ENCODE data around the gene TRIM63.

The TRIM63 gene

DNA sequence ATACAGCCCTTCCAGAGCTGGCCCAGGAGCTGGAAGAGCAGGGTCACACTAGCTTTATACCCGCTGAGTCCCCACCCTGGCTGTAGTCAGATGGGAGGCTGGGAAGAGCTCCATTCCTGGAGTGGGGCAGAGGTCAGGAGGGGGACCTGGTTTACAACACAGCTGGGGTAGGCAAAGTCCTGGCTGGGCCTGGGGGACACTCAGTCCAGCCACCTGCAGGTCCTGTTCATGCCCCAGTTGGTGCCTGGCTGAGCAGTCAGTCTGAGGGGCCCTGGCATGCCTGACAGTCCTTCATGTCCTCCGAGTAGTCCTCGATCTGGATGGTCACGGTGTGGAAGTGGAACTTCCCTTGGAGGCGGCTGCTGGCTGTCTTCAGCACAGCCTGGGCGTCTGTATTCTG lies 28.5 kb downstream of the TRIM63 start:
- TF ChIP-seq, protein P1, sequence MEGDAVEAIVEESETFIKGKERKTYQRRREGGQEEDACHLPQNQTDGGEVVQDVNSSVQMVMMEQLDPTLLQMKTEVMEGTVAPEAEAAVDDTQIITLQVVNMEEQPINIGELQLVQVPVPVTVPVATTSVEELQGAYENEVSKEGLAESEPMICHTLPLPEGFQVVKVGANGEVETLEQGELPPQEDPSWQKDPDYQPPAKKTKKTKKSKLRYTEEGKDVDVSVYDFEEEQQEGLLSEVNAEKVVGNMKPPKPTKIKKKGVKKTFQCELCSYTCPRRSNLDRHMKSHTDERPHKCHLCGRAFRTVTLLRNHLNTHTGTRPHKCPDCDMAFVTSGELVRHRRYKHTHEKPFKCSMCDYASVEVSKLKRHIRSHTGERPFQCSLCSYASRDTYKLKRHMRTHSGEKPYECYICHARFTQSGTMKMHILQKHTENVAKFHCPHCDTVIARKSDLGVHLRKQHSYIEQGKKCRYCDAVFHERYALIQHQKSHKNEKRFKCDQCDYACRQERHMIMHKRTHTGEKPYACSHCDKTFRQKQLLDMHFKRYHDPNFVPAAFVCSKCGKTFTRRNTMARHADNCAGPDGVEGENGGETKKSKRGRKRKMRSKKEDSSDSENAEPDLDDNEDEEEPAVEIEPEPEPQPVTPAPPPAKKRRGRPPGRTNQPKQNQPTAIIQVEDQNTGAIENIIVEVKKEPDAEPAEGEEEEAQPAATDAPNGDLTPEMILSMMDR (IDR thresholded peaks at IDR 0.05; ENCODE audit: insufficient read depth, low read length, poor library complexity, severe bottlenecking), result no peak

DNA sequence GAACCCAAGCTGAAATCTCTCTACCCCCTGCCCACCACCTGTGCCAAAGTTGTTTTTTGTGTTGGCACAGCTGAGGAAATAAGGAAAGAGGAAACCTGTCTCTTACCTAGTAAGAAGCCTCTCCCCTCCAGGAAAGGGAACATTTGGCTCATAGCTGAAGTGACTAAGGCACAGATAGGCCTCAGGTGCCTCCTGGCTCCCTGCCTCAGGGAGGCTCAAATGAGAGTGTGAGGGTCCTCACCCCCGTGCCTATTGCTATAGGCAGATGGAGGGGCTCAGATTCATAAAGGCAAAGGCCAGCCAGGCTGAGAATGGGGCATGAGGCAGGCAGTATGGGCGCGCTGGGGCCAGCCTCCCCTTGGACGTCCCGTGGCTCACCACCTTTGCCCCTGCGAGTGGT lies 29.0 kb downstream of the TRIM63 start:
- H3K36me3 ChIP-seq (ENCODE audit: control insufficient read depth, insufficient read depth, low read length), result no peaks in the 10 kb centered on the region
- TF ChIP-seq, protein P1 (IDR thresholded peaks at IDR 0.05; ENCODE audit: insufficient read depth, low read length, poor library complexity, severe bottlenecking), result no peak
- DNase-seq (ENCODE audit: extremely low read depth, insufficient read length), result no peak
- H3K4me3 ChIP-seq (replicated peaks; ENCODE audit: low read depth, low read length), result no peak overlapping the region
- no peaks in the 10 kb centered on the region; the same call in none of the 2 replicates for H3K27me3 ChIP-seq (replicated peaks; ENCODE audit: control insufficient read depth, insufficient read depth, low read length)

More for the DNA sequence above, 28.5 kb downstream of the TRIM63 start:
- no peaks in the 10 kb centered on the region for H3K36me3 ChIP-seq (ENCODE audit: control insufficient read depth, insufficient read depth, low read length)
- no peak for DNase-seq (ENCODE audit: extremely low read depth, insufficient read length)
- H3K27me3 ChIP-seq (replicated peaks; ENCODE audit: control insufficient read depth, insufficient read depth, low read length), result no peaks in the 10 kb centered on the region; the same call in none of the 2 replicates
- H3K4me3 ChIP-seq (replicated peaks; ENCODE audit: low read depth, low read length), result no peak overlapping the region

DNA sequence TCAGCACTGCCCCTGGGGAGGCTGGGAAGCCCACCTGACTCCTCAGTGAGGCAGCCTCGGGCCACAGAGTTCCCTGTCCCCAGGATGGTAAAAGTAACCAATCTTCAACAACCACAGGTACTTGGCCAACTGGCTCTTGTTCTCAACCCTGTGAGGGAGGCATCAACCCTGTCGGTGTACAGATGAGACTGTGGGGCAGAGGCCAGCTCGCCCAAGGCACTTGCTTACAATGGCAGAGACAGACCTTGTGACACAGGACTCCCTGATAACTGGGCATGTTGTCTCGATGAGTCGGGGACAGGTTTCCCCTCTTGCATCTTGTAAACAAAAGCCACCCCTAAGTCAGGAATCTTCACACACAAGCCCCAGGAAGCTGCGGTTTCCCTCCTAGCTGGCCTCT lies 29.5 kb downstream of the TRIM63 start:
- TF ChIP-seq, protein P1 (IDR thresholded peaks at IDR 0.05; ENCODE audit: insufficient read depth, low read length, poor library complexity, severe bottlenecking), result no peak
- no peak for DNase-seq (ENCODE audit: extremely low read depth, insufficient read length)
- Histone ChIP-seq H3K27me3 (replicated peaks; ENCODE audit: control insufficient read depth, insufficient read depth, low read length) (no peaks in the 10 kb centered on the region; the same call in none of the 2 replicates), H3K36me3 (ENCODE audit: control insufficient read depth, insufficient read depth, low read length) (no peaks in the 10 kb centered on the region), H3K4me3 (replicated peaks; ENCODE audit: low read depth, low read length) (no peak overlapping the region)

DNA sequence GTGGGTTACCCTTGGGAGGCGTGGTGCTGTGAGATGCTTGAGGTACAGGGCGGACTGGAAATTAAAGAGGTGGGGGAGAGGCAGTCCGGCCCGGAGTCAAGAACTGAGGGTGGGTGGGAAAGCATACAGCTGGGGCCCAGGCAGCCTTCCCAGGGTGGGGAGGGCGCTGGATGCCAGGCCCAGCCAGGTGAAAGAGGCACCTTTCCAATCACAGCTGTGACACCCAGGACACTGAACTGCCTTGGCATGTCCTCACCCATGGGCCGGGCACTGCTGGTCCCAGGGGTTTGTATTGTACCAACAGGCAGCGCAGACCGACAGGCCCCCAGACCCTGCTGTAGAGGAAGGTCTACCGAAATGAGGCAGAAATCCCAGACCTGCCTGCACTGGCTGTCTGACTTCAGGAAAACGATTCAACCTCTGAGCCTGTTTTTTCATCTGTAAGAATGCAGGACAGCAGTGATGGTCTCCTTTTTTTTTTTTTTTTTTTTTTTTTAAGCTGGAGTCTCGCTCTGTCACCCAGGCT lies 30.6 kb downstream of the TRIM63 start:
- Histone ChIP-seq H3K4me3 (replicated peaks; ENCODE audit: low read depth, low read length) (no peak overlapping the region), H3K36me3 (ENCODE audit: control insufficient read depth, insufficient read depth, low read length) (no peaks in the 10 kb centered on the region), H3K27me3 (replicated peaks; ENCODE audit: control insufficient read depth, insufficient read depth, low read length) (no peaks in the 10 kb centered on the region; the same call in none of the 2 replicates)
- TF ChIP-seq, protein P1 (IDR thresholded peaks at IDR 0.05; ENCODE audit: insufficient read depth, low read length, poor library complexity, severe bottlenecking), result no peak
- no peak for DNase-seq (ENCODE audit: extremely low read depth, insufficient read length)

DNA sequence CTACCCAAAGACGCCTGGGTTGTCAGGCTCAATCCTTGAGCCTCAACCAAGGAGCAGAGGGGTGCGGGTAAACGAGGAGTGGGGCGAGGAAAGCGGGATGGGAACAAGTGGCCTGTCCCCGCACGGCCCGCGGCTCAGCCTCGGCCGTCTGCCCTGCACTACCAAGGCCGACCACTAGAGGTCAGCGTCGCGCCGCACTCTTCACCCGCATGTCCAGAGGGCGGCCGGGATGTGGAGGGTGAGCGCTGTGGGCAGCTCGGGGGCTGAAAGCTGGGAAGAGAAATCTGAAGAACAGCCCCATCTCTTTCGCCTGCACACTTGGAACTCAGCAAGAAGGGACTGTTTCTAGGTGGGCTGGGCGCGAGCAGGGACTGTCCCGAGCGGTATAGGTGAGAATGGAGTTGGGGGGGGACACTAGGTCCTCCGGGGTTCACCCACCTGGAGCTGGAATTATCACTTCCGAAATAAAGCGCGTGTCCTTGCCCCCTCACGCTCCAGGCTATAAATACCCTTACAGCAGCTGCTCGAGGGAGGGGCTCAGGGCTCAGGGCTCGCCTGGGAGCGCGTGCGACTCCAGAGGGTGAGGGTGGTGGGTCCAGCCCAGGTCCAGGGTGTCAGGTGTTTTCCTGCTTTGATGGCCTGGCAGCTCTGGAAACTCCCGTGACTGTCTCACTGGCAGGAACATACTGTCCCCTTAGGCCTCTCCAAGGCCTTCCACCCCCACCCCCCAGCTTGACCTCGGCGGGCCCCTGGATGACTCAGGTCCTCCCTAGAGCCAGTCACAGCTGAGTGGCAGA lies 31.3 kb downstream of the TRIM63 start:
- H3K27me3 ChIP-seq (replicated peaks; ENCODE audit: control insufficient read depth, insufficient read depth, low read length), result no peaks in the 10 kb centered on the region; the same call in none of the 2 replicates
- H3K4me3 ChIP-seq (replicated peaks; ENCODE audit: low read depth, low read length), result peak overlapping the region; percentile 73
- H3K36me3 ChIP-seq (ENCODE audit: control insufficient read depth, insufficient read depth, low read length), result no peaks in the 10 kb centered on the region
- TF ChIP-seq, protein P1 (IDR thresholded peaks at IDR 0.05; ENCODE audit: insufficient read depth, low read length, poor library complexity, severe bottlenecking), result peak; percentile 99
- peak; percentile 79 for DNase-seq (ENCODE audit: extremely low read depth, insufficient read length)

All from GM06990 (cell line).